ENCODE measurements around the gene SCGB1A1.

Gene SCGB1A1

GRCh38 chr11:62395885-62396551 is 22.8 kb upstream of the SCGB1A1 start:
- DNase-seq (ENCODE audit: insufficient read length, low spot score) (no peak), FAIRE-seq (no peak)

DNA sequence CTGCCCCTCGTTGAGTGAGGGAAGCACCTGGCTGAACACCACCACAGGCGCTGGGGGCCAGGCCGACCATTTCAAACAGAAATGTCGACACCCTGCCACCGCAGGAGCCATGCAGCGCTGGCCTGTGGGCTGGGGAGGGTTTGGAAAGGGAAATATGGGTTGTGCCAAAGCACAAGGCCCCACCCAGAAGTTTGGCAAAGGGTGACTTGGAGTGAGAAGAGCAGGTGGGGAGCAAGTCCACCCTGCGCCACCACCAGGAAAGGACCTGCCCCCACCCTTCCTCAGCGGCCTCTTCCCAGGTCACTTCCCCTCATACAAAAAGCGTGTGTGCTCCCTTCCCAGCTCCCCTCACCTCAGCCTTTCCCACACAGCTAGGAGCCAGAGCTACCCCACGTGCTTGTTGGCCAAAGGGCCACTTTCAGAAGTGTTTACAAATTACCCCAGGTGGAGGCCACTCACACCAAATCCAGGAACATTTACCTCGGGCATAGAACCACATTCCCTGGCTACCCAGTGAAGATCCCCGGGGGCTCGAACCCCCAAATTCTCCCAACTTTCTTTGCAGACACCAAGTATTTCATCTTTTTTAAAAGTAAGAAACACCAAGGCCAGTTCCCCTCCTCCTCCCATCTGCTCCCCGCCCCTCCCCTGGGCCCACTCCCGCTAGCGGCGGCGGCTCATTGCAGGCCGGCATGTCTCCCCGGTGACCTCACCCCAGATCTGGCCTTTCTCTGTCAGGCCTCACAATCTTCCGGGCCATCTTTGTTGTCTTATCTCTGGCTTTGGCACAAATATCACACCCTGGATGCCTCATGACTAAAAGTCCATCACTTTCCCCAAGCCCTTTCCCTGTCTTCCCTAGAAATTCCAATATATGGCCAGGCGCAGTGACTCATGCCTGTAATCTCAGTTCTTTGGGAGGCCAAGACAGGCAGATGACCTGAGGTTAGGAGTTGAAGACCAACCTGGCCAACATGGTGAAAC is 20.5 kb upstream of the SCGB1A1 start:
- DNase-seq (ENCODE audit: insufficient read length, low spot score) (no peak), FAIRE-seq (no peak)

DNA sequence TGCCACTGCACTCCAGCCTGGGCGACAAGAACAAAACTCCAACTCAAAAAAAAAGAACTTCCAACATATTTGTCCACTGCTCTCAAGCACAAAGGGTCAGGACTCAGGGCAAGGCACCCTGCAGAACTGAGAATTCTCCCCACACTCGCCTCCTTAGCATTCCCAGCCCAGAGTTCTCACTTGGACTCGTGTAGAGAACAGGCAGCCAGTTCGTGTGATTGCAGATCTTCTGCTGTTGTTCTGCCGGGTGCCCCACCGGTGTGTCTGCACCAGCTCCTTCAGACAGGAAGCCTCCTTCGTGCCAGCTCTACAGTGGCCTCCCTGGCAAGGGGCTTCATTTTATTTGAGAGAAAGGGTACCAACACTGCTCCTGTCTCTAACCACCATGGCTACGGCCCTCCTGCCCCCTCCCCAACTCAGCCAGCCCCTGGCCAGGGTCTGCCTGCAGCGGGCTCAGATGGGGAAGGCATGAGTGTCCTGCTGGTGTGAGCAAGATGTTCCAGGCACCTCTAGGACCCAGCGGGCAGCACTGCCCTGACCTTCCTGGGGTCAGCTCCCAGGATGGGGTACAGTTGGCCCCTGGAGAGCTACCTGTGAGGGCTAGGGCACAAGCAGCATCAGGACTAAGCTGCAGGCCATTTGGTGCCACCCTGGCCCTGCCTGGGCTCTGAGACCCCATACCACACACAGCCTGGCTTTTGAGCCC is 19.5 kb upstream of the SCGB1A1 start:
- FAIRE-seq (no peak), DNase-seq (ENCODE audit: insufficient read length, low spot score) (no peak)

- DNase-seq (ENCODE audit: insufficient read length, low spot score) (no peak), FAIRE-seq (no peak)
Observed at GRCh38 chr11:62399878-62400266, 19.0 kb upstream of the SCGB1A1 start.

GRCh38 chr11:62400281-62400680 is 18.6 kb upstream of the SCGB1A1 start:
- FAIRE-seq (no peak), DNase-seq (ENCODE audit: insufficient read length, low spot score) (no peak)

- FAIRE-seq, result no peak
- no peak for DNase-seq (ENCODE audit: insufficient read length, low spot score)
Observed at GRCh38 chr11:62400760-62401159, 18.1 kb upstream of the SCGB1A1 start.

- no peak for DNase-seq (ENCODE audit: insufficient read length, low spot score)
- no peak for FAIRE-seq
Observed at GRCh38 chr11:62401356-62401755, 17.5 kb upstream of the SCGB1A1 start.

- no peak for FAIRE-seq
Observed at GRCh38 chr11:62401811-62402210, 17.0 kb upstream of the SCGB1A1 start.

GRCh38 chr11:62402226-62402959 is 16.4 kb upstream of the SCGB1A1 start:
- DNase-seq (ENCODE audit: insufficient read length, low spot score), result no peak
- FAIRE-seq, result no peak

More at GRCh38 chr11:62401811-62402210, 17.0 kb upstream of the SCGB1A1 start:
- DNase-seq (ENCODE audit: insufficient read length, low spot score), result no peak

DNA sequence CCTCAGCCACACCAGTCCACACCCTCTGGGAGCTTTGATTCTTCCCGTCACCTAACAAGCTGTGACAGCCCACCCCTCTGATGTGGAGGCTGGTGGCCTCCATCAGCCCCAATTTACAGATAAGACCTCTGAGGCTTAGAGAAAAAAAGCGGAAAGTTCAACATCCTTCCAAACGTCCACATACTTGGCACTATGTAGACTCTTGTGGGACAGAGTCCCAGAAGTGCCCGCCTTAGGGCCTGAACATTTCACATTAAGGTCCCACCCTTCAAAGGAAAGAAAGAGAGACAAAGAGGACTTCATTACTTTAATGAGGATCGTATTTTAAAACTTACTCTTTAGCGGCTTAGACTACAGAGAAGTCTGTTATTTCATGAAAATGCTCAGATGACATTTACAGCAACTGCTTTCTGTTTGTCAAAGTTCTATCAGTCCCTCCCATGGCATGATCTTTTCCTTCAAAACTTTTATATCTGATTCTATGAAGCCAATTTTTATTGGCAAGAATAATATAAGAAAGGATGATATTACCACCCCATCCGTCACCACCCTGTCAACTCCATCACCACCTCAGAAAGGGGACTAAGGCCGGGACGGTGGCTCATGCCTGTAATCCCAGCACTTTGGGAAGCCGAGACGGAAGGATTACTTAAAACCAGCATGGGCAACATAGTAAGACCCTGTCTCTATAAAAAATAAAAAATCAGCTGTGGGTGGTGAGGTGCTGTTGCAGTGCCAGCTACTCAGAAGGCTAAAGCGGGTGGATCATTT is 15.7 kb upstream of the SCGB1A1 start:
- FAIRE-seq, result no peak

GRCh38 chr11:62404435-62404834 is 14.4 kb upstream of the SCGB1A1 start:
- DNase-seq (ENCODE audit: insufficient read length, low spot score) (no peak), FAIRE-seq (no peak)

More for the DNA sequence above, 15.7 kb upstream of the SCGB1A1 start:
- DNase-seq (ENCODE audit: insufficient read length, low spot score), result no peak

- DNase-seq (ENCODE audit: insufficient read length, low spot score), result no peak
- no peak for FAIRE-seq
Observed at GRCh38 chr11:62404901-62405300, 13.9 kb upstream of the SCGB1A1 start.

GRCh38 chr11:62406034-62406433 is 12.8 kb upstream of the SCGB1A1 start:
- FAIRE-seq, result no peak
- no peak for DNase-seq (ENCODE audit: insufficient read length, low spot score)

GRCh38 chr11:62409831-62410230 is 9.0 kb upstream of the SCGB1A1 start:
- no peak for DNase-seq (ENCODE audit: insufficient read length, low spot score)
- no peak for FAIRE-seq

GRCh38 chr11:62410972-62411371 is 7.9 kb upstream of the SCGB1A1 start:
- DNase-seq (ENCODE audit: insufficient read length, low spot score), result no peak
- FAIRE-seq, result no peak

GRCh38 chr11:62411524-62411923 is 7.3 kb upstream of the SCGB1A1 start:
- no peak for DNase-seq (ENCODE audit: insufficient read length, low spot score)
- no peak for FAIRE-seq

- DNase-seq (ENCODE audit: insufficient read length, low spot score) (no peak), FAIRE-seq (no peak)
Observed at GRCh38 chr11:62413060-62413696, 5.7 kb upstream of the SCGB1A1 start.

- DNase-seq (ENCODE audit: insufficient read length, low spot score), result no peak
- FAIRE-seq, result no peak
Observed at GRCh38 chr11:62416596-62416995, 2.2 kb upstream of the SCGB1A1 start.

- FAIRE-seq (no peak), DNase-seq (ENCODE audit: insufficient read length, low spot score) (no peak)
Observed at GRCh38 chr11:62418136-62418535, 697 bp upstream of the SCGB1A1 start.

Data from GM19239 (cell line).